K562 (cell line): Measurements from ENCODE around the gene ABCA1. TPM values are rescaled to one million over a fixed set of nuclear protein-coding genes. Genes with fewer than 3 reads are reported as not detected.

Experiments
- ATAC-seq: fragments of 200-7000 bp; cut with Tn5 transposase; 3 replicates; pipeline ENCODE4 v1.9.1; 2020; ENCODE audit warnings: moderate library complexity
- BruUV-seq: library from RNA; stranded (reverse); fragments of 400-500 nt; replicated peaks from 2 replicates; lab custom pipeline; 2021; lab: Mats Ljungman, UMichigan
- CTCF ChIA-PET: fragments of 300-600 bp; formaldehyde crosslinking; extraction: SDS; loops from one replicate; lab custom pipeline; 2021; ENCODE audit warnings: low intra/inter-chr PET ratio; lab: Yijun Ruan, JAX
- POLR2A ChIA-PET: fragments of 300-600, 350-650 bp; sonication (Branson Sonifier 250); formaldehyde crosslinking; extraction: SDS; loops from one replicate; lab custom pipeline; 2021; ENCODE audit warnings: antibody characterized with exemption, inconsistent platforms; lab: Yijun Ruan, JAX
- DNase-seq, 4 experiments: peaks; one replicate each; pipeline versions ENCODE4 v3.0.0 to v3.0.0-alpha.2; 2011 to 2018; ENCODE audit warnings: low spot score in 3 of 4, mixed read lengths in 3 of 4; ENCODE audit errors: extremely low read depth in 1 of 4
- FAIRE-seq: peaks from 2 replicates; lab custom pipeline; 2011; peaks lifted over from hg19 to GRCh38; lab: Jason Lieb, UNC
- H2AFZ ChIP-seq: 2 replicates; pipeline ENCODE4 v1.6.0; 2011; ENCODE audit warnings: low read depth, low read length, control low read depth, inconsistent platforms
- H3K27ac ChIP-seq: fragments of 200-600 bp; 3 replicates; pipeline ENCODE4 v1.8.0; 2011; ENCODE audit warnings: low read depth, mild to moderate bottlenecking, control low read depth, inconsistent platforms, low read length, moderate library complexity, mixed read lengths; ENCODE audit errors: extremely low read depth
- H3K27me3 ChIP-seq, 2 experiments: fragments of 300-600 bp in 1 of 2; 2 replicates in 1 of 2; 3 replicates in 1 of 2; pipeline versions ENCODE4 v1.6.0 to v1.8.0; 2011; ENCODE audit warnings: inconsistent platforms in 2 of 2, low read length in 2 of 2, mild to moderate bottlenecking in 1 of 2, mixed read lengths in 1 of 2, moderate library complexity in 1 of 2; ENCODE audit not compliant: control insufficient read depth in 2 of 2, insufficient read depth in 2 of 2
- H3K36me3 ChIP-seq: fragments of 300-600 bp; 3 replicates; pipeline ENCODE4 v1.8.0; 2011; ENCODE audit warnings: mild to moderate bottlenecking, low read length, inconsistent platforms; ENCODE audit not compliant: control insufficient read depth, insufficient read depth
- H3K4me1 ChIP-seq, 2 experiments: fragments of 200-600 bp in 1 of 2; replicated peaks in 1 of 2; 2 replicates in 1 of 2; 3 replicates in 1 of 2; pipeline versions ENCODE4 v1.5.1 to v1.8.0; 2011; ENCODE audit warnings: inconsistent platforms in 2 of 2, low read length in 2 of 2, mild to moderate bottlenecking in 1 of 2, mixed read lengths in 1 of 2, moderate library complexity in 1 of 2; ENCODE audit not compliant: control insufficient read depth in 2 of 2, insufficient read depth in 2 of 2
- H3K4me2 ChIP-seq: 2 replicates; pipeline ENCODE4 v1.6.1; 2011; ENCODE audit warnings: low read length, control low read depth, inconsistent platforms, mixed read lengths; ENCODE audit not compliant: insufficient read depth
- H3K4me3 ChIP-seq: fragments of 200-600 bp; sonication (generic), shearing (Covaris generic); 2 replicates; pipeline ENCODE4 v1.5.1; 2016; ENCODE audit warnings: control low read depth, inconsistent platforms
- H3K79me2 ChIP-seq: fragments of 200-600 bp; 3 replicates; pipeline ENCODE4 v1.8.0; 2011; ENCODE audit warnings: low read length, inconsistent platforms; ENCODE audit not compliant: control insufficient read depth, insufficient read depth
- H3K9ac ChIP-seq, 2 experiments: 2 replicates each; pipeline versions ENCODE4 v1.6.0 to v1.6.1; 2011; ENCODE audit warnings: low read depth in 2 of 2, low read length in 2 of 2, control low read depth in 1 of 2, inconsistent platforms in 1 of 2, mild to moderate bottlenecking in 1 of 2, mixed read lengths in 1 of 2; ENCODE audit not compliant: insufficient read depth in 1 of 2
- H3K9me1 ChIP-seq: one replicate; pipeline ENCODE4 v1.6.0; 2011; ENCODE audit warnings: inconsistent platforms, mild to moderate bottlenecking, low read length, moderate library complexity; ENCODE audit not compliant: control insufficient read depth, insufficient read depth
- H3K9me3 ChIP-seq: replicated peaks from 2 replicates; pipeline ENCODE4 v1.5.1; 2011; ENCODE audit warnings: low read depth, low read length, inconsistent platforms; ENCODE audit not compliant: control insufficient read depth, insufficient read depth
- H4K20me1 ChIP-seq: replicated peaks from 2 replicates; pipeline ENCODE4 v1.6.1; 2011; ENCODE audit warnings: low read length, inconsistent platforms, mixed read lengths; ENCODE audit not compliant: control insufficient read depth, insufficient read depth
- CEBPB ChIP-seq: fragments of 450-650 bp; IDR thresholded peaks from 2 replicates; pipeline ENCODE4 v1.6.1; 2016; ENCODE audit warnings: missing genetic modification characterization, missing compliant biosample characterization
- EP300 ChIP-seq: IDR thresholded peaks from 2 replicates; pipeline ENCODE4 v1.6.1; 2012; ENCODE audit warnings: low read length, improper control_type of control experiment
- FOXA3 ChIP-seq, 2 experiments: fragments of 450-650 bp in 1 of 2; sonication (generic) in 1 of 2; formaldehyde crosslinking; IDR thresholded peaks in 1 of 2; conservative IDR thresholded peaks in 1 of 2; 2 replicates each; pipeline versions ENCODE4 v1.4.0 to v1.8.0; 2020 to 2022; ENCODE audit warnings: mild to moderate bottlenecking in 2 of 2, missing genetic modification reagents in 1 of 2
- HNRNPK ChIP-seq: fragments of 200-400 bp; formaldehyde crosslinking; IDR thresholded peaks from one replicate; pipeline ENCODE4 v1.6.1; 2018; ENCODE audit warnings: mild to moderate bottlenecking, low read depth, low read length; ENCODE audit not compliant: poor library complexity, severe bottlenecking
- KAT2B ChIP-seq: IDR thresholded peaks from one replicate; pipeline ENCODE4 v1.6.1; 2012; ENCODE audit warnings: low read depth, mild to moderate bottlenecking, control low read depth, inconsistent platforms, low read length, moderate library complexity
- PTRF ChIP-seq: fragments of 450-650 bp; IDR thresholded peaks from 2 replicates; pipeline ENCODE4 v1.6.1; 2016; ENCODE audit warnings: mild to moderate bottlenecking, missing genetic modification characterization, missing compliant biosample characterization
- RAD21 ChIP-seq, 2 experiments: fragments of 250-450 bp in 1 of 2; fragments of 450-650 bp in 1 of 2; sonication (Bioruptor Pico) in 1 of 2; formaldehyde crosslinking in 1 of 2; IDR thresholded peaks in 1 of 2; conservative IDR thresholded peaks in 1 of 2; 2 replicates each; pipeline versions ENCODE4 v1.4.0 to v1.8.0; 2020 to 2022; ENCODE audit warnings: mild to moderate bottlenecking in 2 of 2, moderate library complexity in 1 of 2
- WGBS: fragments of 100-300 bp; shearing (Covaris generic); methylation state at CpG from one replicate; pipeline ENCODE4 v1.1.6; 2016; ENCODE audit warnings: low coverage, mixed read lengths; ENCODE audit not compliant: insufficient coverage; ENCODE audit errors: missing lambda C conversion rate; 5-methylcytosine and 5-hydroxymethylcytosine counted together
- in situ Hi-C: fragments of 300-500 bp; cut with MboI; formaldehyde crosslinking; loops from 4 replicates; pipeline ENCODE4 v1.15.0; 2018; ENCODE audit warnings: inconsistent platforms, mixed read lengths
- intact Hi-C: fragments of 100-400 bp; cut with micrococcal nuclease; formaldehyde crosslinking; loops from 2 replicates; pipeline ENCODE4 v1.14.2; 2022
- polyA plus RNA-seq, 8 experiments: library from polyadenylated mRNA; depleted of rRNA in 4 of 8; stranded (reverse) in 5 of 8; unstranded in 3 of 8; fragments of >200 nt; fragmentation: Nextera tagmentation in 2 of 8; fragmentation: Illumina TruSeq in 1 of 8; extraction: Ambion mirVana in 2 of 8; extraction: Trizol in 1 of 8; gene quantifications; 2 replicates each; pipeline versions ENCODE4 v1.2.1 to v1.2.3, GENCODE V29; 2011 to 2014; ENCODE audit warnings: inconsistent platforms in 1 of 8, missing spikeins in 1 of 8
- total RNA-seq, 7 experiments: library from RNA; depleted of rRNA in 6 of 7; stranded (reverse); fragments of >200 nt in 6 of 7; fragmentation: Illumina TruSeq in 2 of 7; extraction: Trizol in 2 of 7; gene quantifications; 2 replicates each; pipeline versions ENCODE4 v1.2.1 to v1.2.3, GENCODE V29; 2011 to 2021; ENCODE audit warnings: low replicate concordance in 1 of 7
- TF ChIP-seq, protein P1 (sequence below), 3 experiments: IDR thresholded peaks in 2 of 3; conservative IDR thresholded peaks in 1 of 3; 2 replicates each; pipeline ENCODE4 v1.5.1; 2011 to 2012; ENCODE audit warnings: low read length in 3 of 3, mild to moderate bottlenecking in 3 of 3, control low read depth in 2 of 3, improper control_type of control experiment in 1 of 3, inconsistent platforms in 1 of 3, low read depth in 1 of 3, mixed read lengths in 1 of 3, moderate library complexity in 1 of 3; ENCODE audit not compliant: insufficient read depth in 2 of 3
- TF ChIP-seq, protein P2 (sequence below): fragments of 450-650 bp; formaldehyde crosslinking; IDR thresholded peaks from 2 replicates; pipeline ENCODE4 v1.4.0; 2020; ENCODE audit warnings: mild to moderate bottlenecking, moderate library complexity
- TF ChIP-seq, protein P3 (sequence below): IDR thresholded peaks from 2 replicates; pipeline ENCODE4 v1.6.1; 2012; ENCODE audit warnings: low read depth, low read length, improper control_type of control experiment, borderline replicate concordance

ABCA1 gene
- total and polyA plus RNA-seq, 9 of the 15 experiments (the other 6 are each of a cell fraction or from before 2014, with no cell fraction given) = under 0.01 to 0.18 (median 0.02) TPM; not detected in 5

DNA sequence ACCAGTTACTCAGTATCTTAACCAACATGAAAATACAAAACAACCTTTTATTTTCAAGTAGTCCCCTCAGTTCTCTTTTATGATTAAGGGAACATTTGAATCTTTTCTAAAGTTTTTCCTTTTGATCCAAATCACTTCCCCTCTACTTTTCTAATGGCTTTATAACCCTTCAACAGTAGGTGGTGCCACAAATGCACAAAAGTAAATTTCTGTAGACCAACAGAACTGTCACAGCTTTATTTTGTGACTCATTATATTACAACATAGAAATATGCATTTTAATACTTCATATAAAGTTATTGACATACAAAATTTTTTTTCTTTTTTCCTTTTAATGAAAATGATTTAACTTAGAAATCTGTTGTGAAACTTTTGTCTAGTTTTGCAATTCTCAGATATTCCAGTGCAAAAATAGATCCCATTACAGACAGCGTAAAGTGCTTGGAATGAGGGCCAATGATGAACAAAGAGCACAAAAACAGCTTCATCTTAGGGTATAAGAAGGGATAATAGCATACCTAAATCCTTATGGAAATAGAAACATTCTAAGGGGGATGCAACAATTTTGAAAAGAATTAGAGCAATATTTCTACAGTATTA, 147.1 kb downstream of the ABCA1 start:
- no peak overlapping the region for H2AFZ ChIP-seq
- WGBS = 100% methylated on average over 1 of the region's 1 CpG
- POLR2A ChIA-PET = no interaction called here
- TF ChIP-seq FOXA3 (CRISPR knock-in tag; conservative IDR thresholded peaks at IDR 0.05 in 1 of 2, IDR thresholded peaks at IDR 0.05 in 1 of 2) (no peak), EP300 (no peak), HNRNPK (no peak), KAT2B (no peak), CEBPB (peak; percentile 29; the same call in 1 of the 2 replicates), PTRF (no peak), RAD21 (CRISPR knock-in tag; conservative IDR thresholded peaks at IDR 0.05 in 1 of 2, IDR thresholded peaks at IDR 0.05 in 1 of 2) (peak; percentile 76 to 82)
- TF ChIP-seq, protein P1, sequence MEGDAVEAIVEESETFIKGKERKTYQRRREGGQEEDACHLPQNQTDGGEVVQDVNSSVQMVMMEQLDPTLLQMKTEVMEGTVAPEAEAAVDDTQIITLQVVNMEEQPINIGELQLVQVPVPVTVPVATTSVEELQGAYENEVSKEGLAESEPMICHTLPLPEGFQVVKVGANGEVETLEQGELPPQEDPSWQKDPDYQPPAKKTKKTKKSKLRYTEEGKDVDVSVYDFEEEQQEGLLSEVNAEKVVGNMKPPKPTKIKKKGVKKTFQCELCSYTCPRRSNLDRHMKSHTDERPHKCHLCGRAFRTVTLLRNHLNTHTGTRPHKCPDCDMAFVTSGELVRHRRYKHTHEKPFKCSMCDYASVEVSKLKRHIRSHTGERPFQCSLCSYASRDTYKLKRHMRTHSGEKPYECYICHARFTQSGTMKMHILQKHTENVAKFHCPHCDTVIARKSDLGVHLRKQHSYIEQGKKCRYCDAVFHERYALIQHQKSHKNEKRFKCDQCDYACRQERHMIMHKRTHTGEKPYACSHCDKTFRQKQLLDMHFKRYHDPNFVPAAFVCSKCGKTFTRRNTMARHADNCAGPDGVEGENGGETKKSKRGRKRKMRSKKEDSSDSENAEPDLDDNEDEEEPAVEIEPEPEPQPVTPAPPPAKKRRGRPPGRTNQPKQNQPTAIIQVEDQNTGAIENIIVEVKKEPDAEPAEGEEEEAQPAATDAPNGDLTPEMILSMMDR (IDR thresholded peaks at IDR 0.05 in 2 of 3, conservative IDR thresholded peaks at IDR 0.05 in 1 of 3; ENCODE audit: insufficient read depth in 2 of 3, low read depth in 1 of 3, low read length in 3 of 3) = peak; percentile 15 to 72 (median 29); a peak in 3 of 6 replicates
- TF ChIP-seq, protein P2, sequence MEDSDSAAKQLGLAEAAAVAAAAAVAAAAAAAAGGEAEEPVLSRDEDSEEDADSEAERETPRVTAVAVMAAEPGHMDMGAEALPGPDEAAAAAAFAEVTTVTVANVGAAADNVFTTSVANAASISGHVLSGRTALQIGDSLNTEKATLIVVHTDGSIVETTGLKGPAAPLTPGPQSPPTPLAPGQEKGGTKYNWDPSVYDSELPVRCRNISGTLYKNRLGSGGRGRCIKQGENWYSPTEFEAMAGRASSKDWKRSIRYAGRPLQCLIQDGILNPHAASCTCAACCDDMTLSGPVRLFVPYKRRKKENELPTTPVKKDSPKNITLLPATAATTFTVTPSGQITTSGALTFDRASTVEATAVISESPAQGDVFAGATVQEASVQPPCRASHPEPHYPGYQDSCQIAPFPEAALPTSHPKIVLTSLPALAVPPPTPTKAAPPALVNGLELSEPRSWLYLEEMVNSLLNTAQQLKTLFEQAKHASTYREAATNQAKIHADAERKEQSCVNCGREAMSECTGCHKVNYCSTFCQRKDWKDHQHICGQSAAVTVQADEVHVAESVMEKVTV (CRISPR knock-in tag) = peak; percentile 70
- TF ChIP-seq, protein P3, sequence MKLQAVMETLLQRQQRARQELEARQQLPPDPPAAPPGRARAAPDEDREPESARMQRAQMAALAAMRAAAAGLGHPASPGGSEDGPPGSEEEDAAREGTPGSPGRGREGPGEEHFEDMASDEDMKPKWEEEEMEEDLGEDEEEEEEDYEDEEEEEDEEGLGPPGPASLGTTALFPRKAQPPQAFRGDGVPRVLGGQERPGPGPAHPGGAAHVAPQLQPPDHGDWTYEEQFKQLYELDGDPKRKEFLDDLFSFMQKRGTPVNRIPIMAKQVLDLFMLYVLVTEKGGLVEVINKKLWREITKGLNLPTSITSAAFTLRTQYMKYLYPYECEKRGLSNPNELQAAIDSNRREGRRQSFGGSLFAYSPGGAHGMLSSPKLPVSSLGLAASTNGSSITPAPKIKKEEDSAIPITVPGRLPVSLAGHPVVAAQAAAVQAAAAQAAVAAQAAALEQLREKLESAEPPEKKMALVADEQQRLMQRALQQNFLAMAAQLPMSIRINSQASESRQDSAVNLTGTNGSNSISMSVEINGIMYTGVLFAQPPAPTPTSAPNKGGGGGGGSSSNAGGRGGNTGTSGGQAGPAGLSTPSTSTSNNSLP = 0 out of 2 replicates have a peak, but pooled peaks have one; percentile 55

More for the DNA sequence above, 147.1 kb downstream of the ABCA1 start:
- H3K9ac ChIP-seq = no peak overlapping the region
- no peaks in the 10 kb centered on the region for H3K79me2 ChIP-seq
- no TSS peak for BruUV-seq
- H3K9me1 ChIP-seq = no peaks in the 10 kb centered on the region
- peak; percentile 74 for ATAC-seq
- H3K4me2 ChIP-seq = no peak overlapping the region
- no peaks in the 10 kb centered on the region for H4K20me1 ChIP-seq
- peak; percentile 56 for FAIRE-seq
- intact Hi-C loops = loop anchor here (2.0 to 5.0 kb wide), 4 partner anchors 82 to 632 kb away; no protein-coding TSS in a partner anchor
- H3K4me1 ChIP-seq = peaks cover 3% of the 10 kb centered on the region in 2 experiments; a peak in 4 of 5 replicates
- peak in 1 of 4 experiments; percentile 41 for DNase-seq
- peaks cover 3 to 10% of the 10 kb centered on the region in 2 experiments; a peak in 3 of 5 replicates for H3K27me3 ChIP-seq
- in situ Hi-C loops = loop anchor here (10.0 kb wide), 1 partner anchor 624 kb away; no protein-coding TSS in a partner anchor
- no peaks in the 10 kb centered on the region; the same call in 2 of the 3 replicates for H3K36me3 ChIP-seq
- no peak overlapping the region for H3K4me3 ChIP-seq
- H3K27ac ChIP-seq = no peak overlapping the region
- no peaks in the 10 kb centered on the region for H3K9me3 ChIP-seq
- CTCF ChIA-PET = interaction anchor here (1.7 to 2.6 kb wide), 2 partner anchors 376 to 634 kb away, joined by 3 to 11 read pairs; no protein-coding TSS in a partner anchor
